Ramos (cell line): ENCODE measurements around the gene SLIT3.

Experiments
- in situ Hi-C: fragments of 300-500 bp; cut with MboI; formaldehyde crosslinking; loops from one replicate; pipeline ENCODE4 v1.14.3; 2022; ENCODE audit warnings: low sequenced_read_pairs; ENCODE audit not compliant: unreplicated experiment

The SLIT3 gene

GRCh38 chr5:169020102-169020501, 280.8 kb downstream of the SLIT3 start:
- in situ Hi-C loops = no loop called here

- in situ Hi-C loops = no loop called here
Observed at GRCh38 chr5:169018925-169019324, 282.0 kb downstream of the SLIT3 start.

- in situ Hi-C loops = no loop called here
Observed at GRCh38 chr5:169015991-169016390, 284.9 kb downstream of the SLIT3 start.

GRCh38 chr5:169013846-169014245, 287.1 kb downstream of the SLIT3 start:
- in situ Hi-C loops = no loop called here

- in situ Hi-C loops = no loop called here
Observed at GRCh38 chr5:169013208-169013728, 287.7 kb downstream of the SLIT3 start.

- in situ Hi-C loops = no loop called here
Observed at GRCh38 chr5:169012450-169012849, 288.5 kb downstream of the SLIT3 start.

- in situ Hi-C loops = no loop called here
Observed at GRCh38 chr5:169011451-169011850, 289.5 kb downstream of the SLIT3 start.

- in situ Hi-C loops = no loop called here
Observed at GRCh38 chr5:169011009-169011408, 289.9 kb downstream of the SLIT3 start.

- in situ Hi-C loops = no loop called here
Observed at GRCh38 chr5:169009123-169009522, 291.8 kb downstream of the SLIT3 start.

GRCh38 chr5:169006842-169007790, 293.8 kb downstream of the SLIT3 start:
- in situ Hi-C loops = no loop called here

- in situ Hi-C loops = no loop called here
Observed at GRCh38 chr5:169004551-169004950, 296.4 kb downstream of the SLIT3 start.

- in situ Hi-C loops = no loop called here
Observed at GRCh38 chr5:169003721-169004541, 297.0 kb downstream of the SLIT3 start.

GRCh38 chr5:169002953-169003555, 297.9 kb downstream of the SLIT3 start:
- in situ Hi-C loops = no loop called here

GRCh38 chr5:169001394-169001793, 299.5 kb downstream of the SLIT3 start:
- in situ Hi-C loops = no loop called here

GRCh38 chr5:168995024-168995423, 305.9 kb downstream of the SLIT3 start:
- in situ Hi-C loops = loop anchor here (25.0 kb wide), 1 partner anchor 592 kb away; the partner anchor contains the start of gene SPDL1

- in situ Hi-C loops = loop anchor here (25.0 kb wide), 1 partner anchor 595 kb away; the partner anchor contains the start of gene SPDL1
Observed at GRCh38 chr5:168992687-168993086, 308.3 kb downstream of the SLIT3 start.

- in situ Hi-C loops = loop anchor here (25.0 kb wide), 1 partner anchor 595 kb away; the partner anchor contains the start of gene SPDL1
Observed at GRCh38 chr5:168992016-168992415, 308.9 kb downstream of the SLIT3 start.

- in situ Hi-C loops = loop anchor here (25.0 kb wide), 1 partner anchor 596 kb away; the partner anchor contains the start of gene SPDL1
Observed at GRCh38 chr5:168991311-168991710, 309.6 kb downstream of the SLIT3 start.

- in situ Hi-C loops = loop anchor here (25.0 kb wide), 1 partner anchor 597 kb away; the partner anchor contains the start of gene SPDL1
Observed at GRCh38 chr5:168990679-168991078, 310.3 kb downstream of the SLIT3 start.
